Measurements from ENCODE around the gene MOK. TPM values are rescaled to one million over a fixed set of nuclear protein-coding genes. Genes with fewer than 3 reads are reported as not detected.
A peak's percentile ranks its signal among the peaks of the same experiment; 100 is the strongest.

Gene MOK
- total RNA-seq, 3 donors from 2014 or later: 13.0 to 29.0 (median 23.9) TPM

DNA sequence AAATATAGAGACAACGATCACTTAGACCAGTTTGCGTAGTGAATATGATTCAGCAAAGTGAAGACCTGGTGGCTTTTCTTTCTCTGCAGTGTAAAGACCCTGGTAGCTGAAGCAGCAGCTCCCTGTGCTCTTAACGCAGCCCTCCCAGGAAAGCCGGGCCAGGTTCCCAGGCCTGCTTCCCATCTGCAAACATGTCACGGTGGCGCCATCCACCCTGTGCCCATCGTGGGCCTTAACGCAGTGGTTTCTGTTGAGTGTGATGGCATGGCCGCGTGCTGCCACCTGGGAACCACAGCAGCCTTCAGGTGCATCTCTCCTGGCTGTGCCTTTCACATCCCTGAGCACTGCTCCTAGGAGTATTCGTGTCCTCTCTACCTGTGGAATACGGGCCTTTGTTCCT lies 93.7 kb downstream of the MOK start:
- no peaks in the 10 kb centered on the region for H3K36me3 ChIP-seq
- H3K4me3 ChIP-seq: no peak overlapping the region
- intact Hi-C loops (cut with DNase I; ENCODE audit: low total_unique reads): no loop called here
- H3K27ac ChIP-seq: no peak overlapping the region
- no peaks in the 10 kb centered on the region for H3K9me3 ChIP-seq
- TF ChIP-seq, protein P1, sequence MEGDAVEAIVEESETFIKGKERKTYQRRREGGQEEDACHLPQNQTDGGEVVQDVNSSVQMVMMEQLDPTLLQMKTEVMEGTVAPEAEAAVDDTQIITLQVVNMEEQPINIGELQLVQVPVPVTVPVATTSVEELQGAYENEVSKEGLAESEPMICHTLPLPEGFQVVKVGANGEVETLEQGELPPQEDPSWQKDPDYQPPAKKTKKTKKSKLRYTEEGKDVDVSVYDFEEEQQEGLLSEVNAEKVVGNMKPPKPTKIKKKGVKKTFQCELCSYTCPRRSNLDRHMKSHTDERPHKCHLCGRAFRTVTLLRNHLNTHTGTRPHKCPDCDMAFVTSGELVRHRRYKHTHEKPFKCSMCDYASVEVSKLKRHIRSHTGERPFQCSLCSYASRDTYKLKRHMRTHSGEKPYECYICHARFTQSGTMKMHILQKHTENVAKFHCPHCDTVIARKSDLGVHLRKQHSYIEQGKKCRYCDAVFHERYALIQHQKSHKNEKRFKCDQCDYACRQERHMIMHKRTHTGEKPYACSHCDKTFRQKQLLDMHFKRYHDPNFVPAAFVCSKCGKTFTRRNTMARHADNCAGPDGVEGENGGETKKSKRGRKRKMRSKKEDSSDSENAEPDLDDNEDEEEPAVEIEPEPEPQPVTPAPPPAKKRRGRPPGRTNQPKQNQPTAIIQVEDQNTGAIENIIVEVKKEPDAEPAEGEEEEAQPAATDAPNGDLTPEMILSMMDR (IDR thresholded peaks at IDR 0.05): no peak
- no peak for DNase-seq (ENCODE audit: low spot score in 2 of 2)
- no peaks in the 10 kb centered on the region for H3K4me1 ChIP-seq
- H3K27me3 ChIP-seq: no peaks in the 10 kb centered on the region

DNA sequence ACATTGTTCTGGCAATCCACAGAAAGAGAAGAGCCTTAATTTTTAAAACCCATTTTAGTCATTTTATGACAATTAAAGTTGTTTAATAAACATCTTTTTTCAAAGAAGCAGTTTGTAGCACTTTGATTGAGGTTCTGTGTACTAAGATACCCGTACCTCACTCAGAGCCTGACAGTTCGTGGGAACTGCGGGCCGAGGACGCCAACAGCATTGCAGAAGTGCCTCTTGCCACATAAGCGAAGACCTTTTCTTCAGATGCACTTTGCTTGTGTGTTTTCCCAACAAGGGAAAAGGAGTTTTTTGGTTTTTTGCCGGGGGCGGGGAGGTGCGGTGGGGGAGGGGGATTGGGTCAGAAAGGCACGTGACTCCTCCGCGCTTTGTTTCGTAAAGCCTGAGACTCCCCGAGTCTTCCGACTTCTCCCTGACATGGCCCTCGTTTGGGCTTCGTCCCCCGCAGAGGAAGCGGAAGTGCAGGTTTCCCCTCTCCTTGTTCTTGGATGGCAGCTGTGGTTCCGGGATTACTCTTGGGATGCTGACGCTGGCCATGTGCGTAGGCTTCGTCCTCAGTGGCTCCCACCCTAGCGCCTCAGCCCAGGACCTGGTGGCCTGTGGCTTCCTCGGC lies 94.4 kb downstream of the MOK start:
- intact Hi-C loops (cut with DNase I; ENCODE audit: low total_unique reads): no loop called here
- no peaks in the 10 kb centered on the region for H3K36me3 ChIP-seq
- H3K4me1 ChIP-seq: no peaks in the 10 kb centered on the region
- H3K9me3 ChIP-seq: no peaks in the 10 kb centered on the region
- no peaks in the 10 kb centered on the region for H3K27me3 ChIP-seq
- no peak for DNase-seq (ENCODE audit: low spot score in 2 of 2)
- H3K4me3 ChIP-seq: no peak overlapping the region
- TF ChIP-seq POLR2A (IDR thresholded peaks at IDR 0.05) (no peak), POLR2AphosphoS5 (IDR thresholded peaks at IDR 0.05) (no peak)
- TF ChIP-seq, protein P1 (IDR thresholded peaks at IDR 0.05): no peak
- H3K27ac ChIP-seq: no peak overlapping the region

DNA sequence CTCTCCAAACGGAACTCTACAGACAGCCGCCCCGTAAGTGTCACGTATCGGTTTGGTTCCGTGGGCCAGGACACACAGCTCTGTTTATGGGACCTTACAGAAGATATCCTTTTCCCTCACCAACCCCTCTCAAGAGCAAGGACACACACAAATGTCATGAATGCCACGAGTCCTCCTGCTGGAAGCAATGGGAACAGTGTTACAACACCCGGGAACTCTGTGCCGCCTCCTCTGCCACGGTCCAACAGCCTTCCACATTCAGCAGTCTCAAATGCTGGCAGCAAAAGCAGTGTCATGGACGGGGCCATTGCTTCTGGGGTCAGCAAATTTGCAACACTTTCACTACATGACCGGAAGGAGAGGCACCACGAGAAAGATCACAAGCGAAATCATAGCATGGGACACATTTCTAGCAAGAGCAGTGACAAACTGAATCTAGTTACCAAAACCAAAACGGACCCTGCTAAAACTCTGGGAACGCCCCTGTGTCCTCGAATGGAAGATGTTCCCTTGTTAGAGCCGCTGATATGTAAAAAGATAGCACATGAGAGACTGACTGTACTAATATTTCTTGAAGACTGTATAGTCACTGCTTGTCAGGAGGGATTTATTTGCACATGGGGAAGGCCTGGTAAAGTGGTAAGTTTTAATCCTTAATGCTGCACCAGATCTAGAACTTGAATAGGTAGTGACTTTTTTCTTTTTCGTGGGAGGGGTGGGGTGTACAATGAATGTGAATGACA lies 95.6 kb downstream of the MOK start:
- no peak for TF ChIP-seq POLR2A (IDR thresholded peaks at IDR 0.05)
- TF ChIP-seq, protein P1 (IDR thresholded peaks at IDR 0.05): peak in 1 of 3 donors; percentile 16
- Histone ChIP-seq H3K27ac (no peak overlapping the region), H3K4me1 (no peaks in the 10 kb centered on the region), H3K36me3 (no peaks in the 10 kb centered on the region), H3K9me3 (no peaks in the 10 kb centered on the region), H3K4me3 (no peak overlapping the region), H3K27me3 (no peaks in the 10 kb centered on the region)
- DNase-seq (ENCODE audit: low spot score in 2 of 2): no peak
- intact Hi-C loops (cut with DNase I; ENCODE audit: low total_unique reads): no loop called here

DNA sequence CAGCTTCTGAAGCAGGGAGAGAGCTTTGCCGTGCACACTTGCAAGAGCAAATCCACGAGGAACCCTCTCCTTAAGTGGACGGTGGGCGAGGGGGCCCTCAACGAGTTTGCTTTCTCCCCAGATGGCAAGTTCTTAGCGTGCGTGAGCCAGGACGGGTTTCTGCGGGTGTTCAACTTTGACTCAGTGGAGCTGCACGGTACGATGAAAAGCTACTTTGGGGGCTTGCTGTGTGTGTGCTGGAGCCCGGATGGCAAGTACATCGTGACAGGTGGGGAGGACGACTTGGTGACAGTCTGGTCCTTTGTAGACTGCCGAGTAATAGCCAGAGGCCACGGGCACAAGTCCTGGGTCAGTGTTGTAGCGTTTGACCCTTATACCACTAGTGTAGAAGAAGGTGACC lies 96.2 kb downstream of the MOK start:
- DNase-seq (ENCODE audit: low spot score in 2 of 2): no peak
- TF ChIP-seq POLR2AphosphoS5 (IDR thresholded peaks at IDR 0.05): no peak
- TF ChIP-seq, protein P1 (IDR thresholded peaks at IDR 0.05): no peak
- TF ChIP-seq POLR2A (IDR thresholded peaks at IDR 0.05): no peak
- Histone ChIP-seq H3K9me3 (no peaks in the 10 kb centered on the region), H3K4me1 (no peaks in the 10 kb centered on the region), H3K27ac (no peak overlapping the region), H3K36me3 (no peaks in the 10 kb centered on the region), H3K4me3 (no peak overlapping the region), H3K27me3 (no peaks in the 10 kb centered on the region)
- intact Hi-C loops (cut with DNase I; ENCODE audit: low total_unique reads): no loop called here

DNA sequence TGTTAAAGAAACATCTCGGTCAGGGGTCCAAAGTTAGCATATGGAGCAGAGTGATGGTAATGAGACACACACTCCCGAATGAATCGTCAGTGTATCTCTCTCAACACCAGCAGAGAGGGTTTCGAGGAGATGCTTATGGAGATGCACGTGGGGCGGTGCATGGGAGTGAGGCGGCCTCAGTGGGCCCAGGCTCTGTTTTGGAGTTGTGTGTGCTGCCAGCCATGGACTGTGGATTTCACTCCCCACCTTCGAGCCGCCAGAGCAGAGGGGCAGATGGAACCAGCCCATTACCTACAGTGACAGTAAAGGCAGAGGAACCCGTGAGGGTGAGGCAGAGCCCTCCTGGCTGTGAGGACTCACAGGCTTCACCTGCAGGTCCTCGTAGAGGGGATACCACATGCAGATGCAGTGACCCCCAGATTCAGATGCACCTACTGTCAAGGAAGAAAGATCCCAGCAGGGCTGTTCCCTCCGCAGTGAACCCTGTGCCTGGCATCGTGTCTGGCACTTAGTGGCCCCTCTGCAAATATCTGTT lies 97.1 kb downstream of the MOK start:
- DNase-seq (ENCODE audit: low spot score in 2 of 2): no peak
- H3K36me3 ChIP-seq: no peaks in the 10 kb centered on the region

More for the DNA sequence above, 97.1 kb downstream of the MOK start:
- intact Hi-C loops (cut with DNase I; ENCODE audit: low total_unique reads): no loop called here
- no peak overlapping the region for H3K4me3 ChIP-seq
- no peaks in the 10 kb centered on the region for H3K27me3 ChIP-seq
- TF ChIP-seq POLR2AphosphoS5 (IDR thresholded peaks at IDR 0.05) (no peak), POLR2A (IDR thresholded peaks at IDR 0.05) (no peak)
- TF ChIP-seq, protein P1 (IDR thresholded peaks at IDR 0.05): no peak
- no peak overlapping the region for H3K27ac ChIP-seq
- no peaks in the 10 kb centered on the region for H3K9me3 ChIP-seq
- no peaks in the 10 kb centered on the region for H3K4me1 ChIP-seq

Measured in breast epithelium (tissue), 4 donors.